Neutrophil (primary cell): ENCODE data around the gene SINHCAF.

ENCODE experiments used
- H3K27ac ChIP-seq: fragments of 200-600 bp; sonication (generic); 2 replicates; pipeline ENCODE4 v1.5.1; 2016; ENCODE audit warnings: mild to moderate bottlenecking, moderate library complexity
- H3K27me3 ChIP-seq: fragments of 200-600 bp; sonication (generic); 2 replicates; pipeline ENCODE4 v1.6.0; 2016; ENCODE audit warnings: mild to moderate bottlenecking
- H3K36me3 ChIP-seq: fragments of 200-600 bp; sonication (generic); 2 replicates; pipeline ENCODE4 v1.5.1; 2017
- H3K4me1 ChIP-seq, 2 experiments: fragments of 200-600 bp in 1 of 2; sonication (generic) in 1 of 2; 1 replicate in 1 of 2; 2 replicates in 1 of 2; pipeline versions ENCODE4 v1.5.1 to v1.6.1; 2013 to 2016; ENCODE audit warnings: low read depth in 1 of 2, low read length in 1 of 2, mild to moderate bottlenecking in 1 of 2, moderate library complexity in 1 of 2; ENCODE audit not compliant: control insufficient read depth in 1 of 2, insufficient read depth in 1 of 2
- H3K4me3 ChIP-seq, 2 experiments: fragments of 200-600 bp in 1 of 2; sonication (generic) in 1 of 2; 1 replicate in 1 of 2; 2 replicates in 1 of 2; pipeline ENCODE4 v1.5.1; 2013 to 2016; ENCODE audit warnings: low read depth in 1 of 2, low read length in 1 of 2, mild to moderate bottlenecking in 1 of 2, moderate library complexity in 1 of 2
- H3K9me3 ChIP-seq: fragments of 200-600 bp; sonication (generic); 2 replicates; pipeline ENCODE4 v1.5.1; 2016
- CTCF ChIP-seq: fragments of 200-600 bp; sonication (generic); IDR thresholded peaks from 2 replicates; pipeline ENCODE4 v1.5.1; 2016; ENCODE audit warnings: antibody characterized with exemption

Gene SINHCAF

GRCh38 chr12:31368666-31369361 lies 42.9 kb upstream of the SINHCAF start:
- H3K9me3 ChIP-seq = no peaks in the 10 kb centered on the region
- H3K36me3 ChIP-seq = no peaks in the 10 kb centered on the region
- H3K4me1 ChIP-seq = peaks cover 0 to 6% of the 10 kb centered on the region in 2 experiments
- H3K4me3 ChIP-seq = no peak overlapping the region
- no peaks in the 10 kb centered on the region for H3K27me3 ChIP-seq
- H3K27ac ChIP-seq = no peak overlapping the region
- TF ChIP-seq CTCF = no peak

DNA sequence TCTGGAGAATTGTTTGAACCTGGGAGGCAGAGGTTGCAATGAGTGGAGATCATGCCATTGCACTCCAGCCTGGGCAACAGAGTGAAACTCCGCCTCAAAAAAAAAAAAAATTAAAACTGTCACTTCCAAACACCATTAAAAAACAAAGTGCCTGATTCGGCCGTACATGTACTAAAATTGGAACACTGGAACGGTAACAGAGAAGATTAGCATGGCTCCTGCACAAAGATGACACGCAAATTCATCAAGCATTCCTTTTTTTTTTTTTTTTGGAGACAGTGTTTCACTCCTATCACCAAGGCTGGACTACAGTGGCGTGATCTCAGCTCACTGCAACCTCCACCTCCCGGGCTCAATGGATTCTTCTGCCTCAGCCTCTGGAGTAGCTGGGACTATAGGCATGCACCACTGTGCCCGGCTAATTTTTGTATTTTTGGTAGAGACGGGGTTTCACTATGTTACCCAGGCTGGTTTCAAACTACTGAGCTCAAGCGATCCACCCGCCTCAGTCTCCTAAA lies 40.2 kb upstream of the SINHCAF start:
- Histone ChIP-seq H3K27ac (no peak overlapping the region), H3K9me3 (no peaks in the 10 kb centered on the region), H3K4me3 (no peak overlapping the region), H3K36me3 (no peaks in the 10 kb centered on the region), H3K4me1 (peaks cover 10 to 20% of the 10 kb centered on the region in 2 experiments), H3K27me3 (no peaks in the 10 kb centered on the region)
- no peak for TF ChIP-seq CTCF

DNA sequence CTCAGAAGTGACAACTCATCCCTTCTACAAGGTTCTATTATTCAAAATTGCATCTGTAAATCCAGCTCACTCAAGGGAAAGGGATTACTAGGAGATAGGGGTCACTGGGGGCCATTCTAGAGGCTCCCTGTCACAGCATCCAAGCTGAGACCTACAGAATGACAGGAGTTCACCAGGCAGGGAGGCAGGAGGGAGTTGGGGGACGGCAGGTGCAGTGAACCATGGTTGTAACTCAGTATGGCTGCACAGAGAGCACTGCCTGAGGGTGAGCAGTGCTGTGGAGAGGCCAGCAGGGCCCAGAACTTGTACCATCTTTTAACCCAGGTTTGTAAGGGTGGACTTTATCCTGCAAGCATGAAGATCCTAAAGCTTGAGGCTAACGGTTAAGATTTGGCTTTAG lies 37.9 kb upstream of the SINHCAF start:
- Histone ChIP-seq H3K9me3 (no peaks in the 10 kb centered on the region), H3K36me3 (no peaks in the 10 kb centered on the region), H3K4me1 (peaks cover 10 to 13% of the 10 kb centered on the region in 2 experiments), H3K27me3 (no peaks in the 10 kb centered on the region), H3K27ac (no peak overlapping the region), H3K4me3 (no peak overlapping the region)
- no peak for TF ChIP-seq CTCF

DNA sequence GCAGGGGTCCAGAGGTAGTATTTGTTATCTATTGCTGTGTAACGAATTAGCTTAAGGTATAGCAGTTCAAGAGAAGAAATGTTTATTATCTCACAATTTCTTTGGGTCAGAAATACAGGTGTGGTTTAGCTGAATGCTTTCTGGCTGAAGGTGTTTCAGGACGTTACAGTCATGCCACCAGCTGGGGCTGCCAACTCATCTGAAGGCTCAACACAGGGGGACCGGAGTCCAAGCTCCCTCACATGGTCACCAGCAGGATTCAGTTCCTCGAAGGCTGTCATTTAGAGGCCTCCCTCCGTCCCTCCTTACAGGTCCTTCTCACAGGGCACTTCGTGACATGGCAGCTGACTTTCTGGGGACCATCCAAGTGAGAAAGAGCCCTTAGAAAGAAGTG lies 37.5 kb upstream of the SINHCAF start:
- Histone ChIP-seq H3K36me3 (no peaks in the 10 kb centered on the region), H3K27ac (no peak overlapping the region), H3K4me1 (peaks cover 10 to 13% of the 10 kb centered on the region in 2 experiments), H3K9me3 (no peaks in the 10 kb centered on the region), H3K4me3 (no peak overlapping the region), H3K27me3 (no peaks in the 10 kb centered on the region)
- TF ChIP-seq CTCF = no peak

- TF ChIP-seq CTCF = no peak
- H3K27ac ChIP-seq = no peak overlapping the region
- no peaks in the 10 kb centered on the region for H3K36me3 ChIP-seq
- no peak overlapping the region for H3K4me3 ChIP-seq
- H3K27me3 ChIP-seq = no peaks in the 10 kb centered on the region
- H3K9me3 ChIP-seq = no peaks in the 10 kb centered on the region
- H3K4me1 ChIP-seq = peaks cover 10 to 13% of the 10 kb centered on the region in 2 experiments
Observed at GRCh38 chr12:31362759-31363415, 36.9 kb upstream of the SINHCAF start.
